Measurements from ENCODE around the gene ALLC.
A peak's percentile ranks its signal among the peaks of the same experiment; 100 is the strongest.

ALLC gene

GRCh38 chr2:3641841-3642421 lies 16.1 kb upstream of the ALLC start:
- no peak for DNase-seq

GRCh38 chr2:3642521-3643215 lies 15.3 kb upstream of the ALLC start:
- no peak for DNase-seq

- no peak for DNase-seq
Measured at GRCh38 chr2:3643371-3644245, 14.4 kb upstream of the ALLC start.

GRCh38 chr2:3644246-3644525 lies 13.8 kb upstream of the ALLC start:
- no peak for DNase-seq

- no peak for DNase-seq
Measured at GRCh38 chr2:3644891-3645605, 13.0 kb upstream of the ALLC start.

GRCh38 chr2:3645745-3646389 lies 12.1 kb upstream of the ALLC start:
- DNase-seq: no peak

- no peak for DNase-seq
Measured at GRCh38 chr2:3646446-3646845, 11.6 kb upstream of the ALLC start.

- no peak for DNase-seq
Measured at GRCh38 chr2:3647246-3647645, 10.8 kb upstream of the ALLC start.

- no peak for DNase-seq
Measured at GRCh38 chr2:3647831-3648651, 10.0 kb upstream of the ALLC start.

GRCh38 chr2:3648652-3649177 lies 9.3 kb upstream of the ALLC start:
- DNase-seq: no peak

GRCh38 chr2:3649581-3649980 lies 8.4 kb upstream of the ALLC start:
- DNase-seq: no peak

GRCh38 chr2:3650140-3650920 lies 7.7 kb upstream of the ALLC start:
- DNase-seq: no peak

GRCh38 chr2:3651691-3652648 lies 6.0 kb upstream of the ALLC start:
- DNase-seq: peak; percentile 47 to 57

- no peak for DNase-seq
Measured at GRCh38 chr2:3652896-3653625, 4.9 kb upstream of the ALLC start.

- DNase-seq: no peak
Measured at GRCh38 chr2:3654011-3654410, 4.0 kb upstream of the ALLC start.

GRCh38 chr2:3654531-3655225 lies 3.3 kb upstream of the ALLC start:
- no peak for DNase-seq

GRCh38 chr2:3655871-3656761 lies 1.9 kb upstream of the ALLC start:
- no peak for DNase-seq

Data from stimulated activated CD4-positive, alpha-beta T cell treated with anti-CD3 and anti-CD28 coated beads, Interleukin-2, amount 100 ng/mL, for 48 hours (primary cell).